ENCODE results near the gene TRIM15.
"Not testable (repeated sequence)": the region's sequence is repeated elsewhere in the genome, so short reads cannot be mapped to it uniquely, and the experiment has no call there.

Gene TRIM15

GRCh38 chr6:30163090-30163917 is at the start of gene TRIM15:
Gene TRIM15, plus strand, starts transcription at chr6:30163546. Its CDS starts 139 bp downstream, at chr6:30163685.
- no peak for DNase-seq (ENCODE audit: low read depth in 2 of 2)

DNA sequence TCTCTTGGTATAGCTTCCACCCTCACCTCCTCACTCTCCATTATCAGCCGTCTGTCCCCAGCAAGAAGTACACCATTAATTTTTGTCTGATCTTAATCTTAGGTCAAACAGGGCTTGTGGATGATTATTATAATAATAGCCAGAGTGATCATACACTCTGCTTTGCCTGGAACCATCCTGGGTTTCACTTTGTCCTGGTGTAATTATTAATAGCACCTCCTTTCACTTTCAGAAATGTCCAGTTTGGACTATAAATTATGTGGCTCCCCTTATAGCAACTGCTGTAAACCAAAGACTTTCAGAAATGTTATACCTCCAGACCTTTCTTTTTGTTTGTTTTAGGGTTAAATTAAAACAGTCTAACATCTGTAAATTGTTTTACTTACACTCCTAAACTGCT is 49.5 kb upstream of the TRIM15 start:
- no peak for DNase-seq (ENCODE audit: low read depth in 2 of 2)

- no peak for DNase-seq (ENCODE audit: low read depth in 2 of 2)
Measured at GRCh38 chr6:30116724-30117123, 46.6 kb upstream of the TRIM15 start.

DNA sequence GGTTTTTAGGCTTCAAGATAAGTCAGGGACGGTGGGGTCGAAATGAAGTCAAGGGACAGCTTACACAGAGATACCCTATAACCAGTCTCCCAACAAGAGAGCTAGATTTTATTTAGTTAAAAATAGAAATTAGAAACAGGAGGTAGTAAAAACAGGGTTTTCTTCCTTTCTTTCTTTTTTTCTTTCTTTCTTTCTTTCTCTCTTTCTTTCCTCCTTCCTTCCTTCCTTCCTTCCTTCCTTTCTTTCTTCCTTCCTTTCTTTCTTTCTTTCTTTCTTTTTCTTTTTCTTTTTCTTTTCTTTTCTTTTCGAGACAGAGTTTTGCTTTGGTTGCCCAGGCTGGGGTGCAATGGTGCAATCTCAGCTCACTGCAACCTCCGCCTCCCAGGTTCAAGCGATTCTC is 44.7 kb upstream of the TRIM15 start:
- not testable (repeated sequence) for DNase-seq (ENCODE audit: low read depth in 2 of 2)

DNA sequence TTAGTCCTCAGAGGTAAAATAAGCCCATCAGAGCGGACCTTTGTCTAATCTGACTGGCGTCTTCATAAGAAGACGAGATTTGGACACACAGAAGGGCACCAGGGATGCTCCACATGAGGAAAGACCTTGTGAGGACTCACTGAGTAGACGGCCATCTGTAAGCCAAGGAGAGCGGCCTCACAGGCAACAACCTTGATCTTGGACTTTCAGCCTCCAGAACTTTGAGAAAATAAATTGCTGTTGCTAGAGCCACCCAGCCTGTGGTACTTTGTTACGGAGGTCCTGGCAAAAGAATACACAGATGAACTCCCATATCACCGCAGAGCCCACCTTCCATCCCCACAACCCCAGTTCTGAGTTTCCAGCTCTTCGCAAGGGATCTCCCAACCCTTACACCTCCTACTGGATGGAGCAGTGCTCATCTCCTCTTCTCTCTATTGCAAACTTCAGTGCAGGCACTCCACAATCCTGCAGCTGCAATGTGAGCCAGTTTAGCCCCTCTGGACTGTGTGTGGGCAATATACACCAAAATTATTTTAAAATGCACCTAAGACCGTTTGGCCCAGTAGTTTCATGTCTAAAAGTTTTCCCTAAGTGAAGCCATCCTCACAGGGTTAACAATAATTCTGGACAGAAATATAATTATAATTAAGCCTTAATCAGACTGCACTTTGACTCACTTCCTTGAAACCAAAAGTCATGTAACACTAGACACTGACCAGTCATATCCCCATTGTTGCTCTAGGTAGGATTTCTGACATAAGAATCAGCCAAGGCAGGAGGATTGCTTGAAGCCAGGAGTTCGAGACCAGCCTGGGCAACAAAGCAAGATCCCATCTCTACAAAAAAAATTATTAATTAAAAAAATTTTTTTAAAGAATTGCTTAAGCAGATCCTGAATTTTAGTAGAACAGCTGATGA is 41.6 kb upstream of the TRIM15 start:
- DNase-seq (ENCODE audit: low read depth in 2 of 2) = no peak

DNA sequence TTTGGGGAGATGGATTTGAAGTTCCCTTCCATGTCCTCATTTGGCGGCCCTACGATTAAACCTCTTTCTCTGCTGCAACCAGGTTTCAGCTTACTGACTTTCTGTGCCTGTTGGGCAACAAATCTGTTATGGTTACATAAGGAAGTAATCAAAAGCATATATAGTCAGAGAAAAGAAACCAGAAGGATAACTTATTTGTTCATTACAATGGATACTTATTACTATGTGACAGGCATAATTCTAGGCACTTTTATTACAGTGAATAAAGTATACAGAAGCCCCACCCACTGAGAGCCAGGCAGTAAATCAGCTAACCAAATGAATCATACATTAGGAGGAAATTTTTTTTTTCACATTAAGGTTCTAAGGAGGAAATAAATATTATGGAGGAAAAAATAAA is 40.8 kb upstream of the TRIM15 start:
- DNase-seq (ENCODE audit: low read depth in 2 of 2) = peak in 1 of 2 experiments; percentile 22

GRCh38 chr6:30127238-30128093 is 35.9 kb upstream of the TRIM15 start:
- no peak for DNase-seq (ENCODE audit: low read depth in 2 of 2)

DNA sequence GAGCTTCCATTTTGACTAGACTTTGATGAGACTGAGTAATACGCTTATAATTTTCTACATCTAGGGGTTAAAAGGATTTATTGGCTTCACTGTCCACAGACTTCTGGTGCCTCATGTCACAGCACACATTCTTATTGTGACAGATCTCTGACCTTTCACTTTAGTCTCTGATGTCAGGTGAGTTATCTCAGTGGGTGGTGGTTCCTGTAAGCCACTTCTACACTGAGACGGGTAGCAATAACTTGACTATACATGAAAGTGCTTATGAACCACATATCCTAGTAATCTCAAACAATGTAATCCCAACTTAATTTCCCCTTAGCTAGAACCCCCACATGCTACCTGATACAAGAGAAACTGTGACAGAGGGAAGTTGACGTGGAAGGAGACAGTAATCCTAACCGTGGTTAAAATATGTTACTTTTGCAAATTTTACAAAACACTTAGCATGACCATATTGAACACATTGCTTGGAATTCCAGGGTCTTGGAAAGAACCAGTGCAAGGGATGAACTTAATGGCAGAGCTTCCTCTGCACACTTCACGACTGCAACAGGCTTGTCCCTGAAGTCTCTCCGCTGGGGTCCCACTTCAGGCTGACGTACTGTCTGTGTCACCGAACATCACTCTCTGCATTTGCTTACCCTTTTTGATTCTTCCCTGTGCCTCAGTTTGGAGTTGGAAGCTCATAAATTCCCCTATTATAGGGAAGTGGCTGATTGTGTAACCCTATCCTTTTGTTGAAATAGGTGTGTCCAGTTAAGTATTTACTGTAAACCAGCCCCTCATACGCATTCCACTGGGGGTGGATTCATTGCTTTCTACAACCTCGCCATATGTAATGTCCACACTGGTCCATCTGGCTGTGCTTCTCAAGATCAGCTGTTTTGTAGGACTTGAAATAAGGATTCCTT is 33.8 kb upstream of the TRIM15 start:
- DNase-seq (ENCODE audit: low read depth in 2 of 2) = no peak

GRCh38 chr6:30130179-30130679 is 33.1 kb upstream of the TRIM15 start:
- no peak for DNase-seq (ENCODE audit: low read depth in 2 of 2)

GRCh38 chr6:30130887-30131862 is 32.2 kb upstream of the TRIM15 start:
- peak; percentile 65 to 70 for DNase-seq (ENCODE audit: low read depth in 2 of 2)

GRCh38 chr6:30131947-30132497 is 31.3 kb upstream of the TRIM15 start:
- no peak for DNase-seq (ENCODE audit: low read depth in 2 of 2)

DNA sequence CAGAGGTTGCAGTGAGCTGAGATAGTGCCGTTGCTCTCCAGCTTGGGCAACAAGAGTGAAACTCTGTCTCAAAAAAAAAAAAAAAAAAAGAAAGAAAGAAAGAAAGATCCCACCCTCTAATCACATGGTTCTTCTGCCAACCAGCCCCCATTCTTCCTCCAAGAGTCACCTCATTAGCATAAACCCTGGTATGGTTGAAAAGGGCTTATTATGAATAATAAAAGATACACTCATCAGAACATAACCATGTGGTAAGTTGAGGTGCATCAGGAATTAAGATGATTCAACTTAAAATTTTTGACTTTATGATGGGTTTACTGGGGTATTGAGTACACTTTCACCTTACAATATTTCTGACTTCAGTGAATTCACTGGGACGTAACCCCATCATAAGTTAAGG is 28.2 kb upstream of the TRIM15 start:
- no peak for DNase-seq (ENCODE audit: low read depth in 2 of 2)

DNA sequence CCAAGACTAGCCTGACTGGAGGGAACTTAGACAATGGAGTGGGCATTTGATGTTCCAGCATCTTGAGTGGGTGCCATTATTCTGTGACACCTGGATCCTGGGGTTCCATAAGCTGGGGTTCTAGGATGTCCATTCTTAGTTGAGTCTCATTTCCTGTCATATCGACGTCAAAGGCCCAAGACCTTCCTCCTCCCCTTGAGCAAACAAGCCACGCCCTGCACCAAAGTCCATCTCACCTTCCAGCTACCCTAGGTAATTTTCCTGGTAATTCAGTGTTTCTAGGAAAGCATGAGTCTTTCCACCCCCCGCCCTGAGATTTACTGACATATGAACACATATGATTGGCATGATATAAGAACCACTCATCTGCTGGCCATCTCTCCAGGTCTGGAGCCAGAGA is 27.6 kb upstream of the TRIM15 start, which contains the start of gene TRIM40:
TSS of gene TRIM40 (plus strand) at position 384 of the 400 bp plus-strand sequence. CDS start 897 bp downstream, outside the sequence.
- no peak for DNase-seq (ENCODE audit: low read depth in 2 of 2)

GRCh38 chr6:30136570-30137286 is 26.6 kb upstream of the TRIM15 start:
- no peak for DNase-seq (ENCODE audit: low read depth in 2 of 2)

GRCh38 chr6:30140240-30140639 is 23.1 kb upstream of the TRIM15 start:
- DNase-seq (ENCODE audit: low read depth in 2 of 2) = not testable (repeated sequence)

DNA sequence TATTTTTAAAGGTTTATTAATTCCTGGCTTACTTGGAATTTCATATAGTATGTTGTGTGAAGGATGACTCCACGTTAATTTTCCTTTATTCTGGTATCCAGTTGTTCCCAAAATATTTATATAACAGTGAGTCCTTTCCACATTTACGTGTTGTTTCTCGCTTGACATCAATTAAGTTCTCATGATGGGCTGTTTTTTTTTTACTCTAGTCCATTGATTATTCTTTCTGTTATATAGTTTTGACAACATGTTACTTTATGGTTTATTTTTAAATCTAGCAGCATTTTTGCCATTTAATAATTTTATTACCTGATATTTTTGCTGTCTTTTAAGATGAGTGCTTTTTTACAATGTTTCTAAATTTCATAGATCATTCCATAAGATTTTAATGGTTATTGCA is 20.7 kb upstream of the TRIM15 start:
- DNase-seq (ENCODE audit: low read depth in 2 of 2) = no peak

DNA sequence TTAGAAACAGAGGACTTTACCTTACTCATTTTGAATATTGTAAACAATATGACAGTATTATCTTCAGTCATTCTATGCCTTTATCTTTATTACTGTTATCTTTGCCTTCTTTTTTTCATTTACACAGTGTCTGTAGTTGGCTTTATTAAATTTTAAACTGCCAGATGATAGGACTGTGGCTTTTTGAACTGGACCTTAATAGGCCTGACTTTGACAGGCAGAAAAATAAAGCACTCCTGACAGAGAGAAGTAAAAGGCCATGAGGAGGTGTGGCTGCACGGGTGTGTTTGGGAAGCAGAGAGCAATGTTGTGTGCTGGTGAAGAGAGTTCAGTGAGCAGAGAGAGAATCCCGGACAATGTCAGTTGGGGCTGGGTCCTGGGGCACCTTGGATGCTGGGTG is 19.6 kb upstream of the TRIM15 start:
- no peak for DNase-seq (ENCODE audit: low read depth in 2 of 2)

DNA sequence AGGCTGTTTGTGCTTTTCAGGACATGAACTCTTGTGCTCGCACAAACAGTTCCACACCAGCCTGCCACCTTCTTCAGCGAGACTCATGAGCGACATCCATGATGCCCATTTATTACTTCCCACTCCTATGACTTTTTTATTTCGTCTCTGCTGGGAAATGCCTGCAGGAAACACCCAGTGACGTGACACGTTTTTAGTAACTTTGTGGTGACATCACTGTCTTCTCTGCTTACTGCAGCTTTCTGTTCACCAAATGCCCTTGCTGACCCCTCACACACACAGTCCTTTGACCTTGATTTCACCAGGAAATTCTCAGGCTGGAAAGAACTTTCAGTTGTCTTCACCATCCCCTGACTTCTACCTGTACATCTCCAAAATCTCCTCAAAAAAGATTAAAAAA is 18.5 kb upstream of the TRIM15 start:
- DNase-seq (ENCODE audit: low read depth in 2 of 2) = no peak
